Measurements from ENCODE around the gene CD79B.
A peak's percentile ranks its signal among the peaks of the same experiment; 100 is the strongest.

CD79B gene

DNA sequence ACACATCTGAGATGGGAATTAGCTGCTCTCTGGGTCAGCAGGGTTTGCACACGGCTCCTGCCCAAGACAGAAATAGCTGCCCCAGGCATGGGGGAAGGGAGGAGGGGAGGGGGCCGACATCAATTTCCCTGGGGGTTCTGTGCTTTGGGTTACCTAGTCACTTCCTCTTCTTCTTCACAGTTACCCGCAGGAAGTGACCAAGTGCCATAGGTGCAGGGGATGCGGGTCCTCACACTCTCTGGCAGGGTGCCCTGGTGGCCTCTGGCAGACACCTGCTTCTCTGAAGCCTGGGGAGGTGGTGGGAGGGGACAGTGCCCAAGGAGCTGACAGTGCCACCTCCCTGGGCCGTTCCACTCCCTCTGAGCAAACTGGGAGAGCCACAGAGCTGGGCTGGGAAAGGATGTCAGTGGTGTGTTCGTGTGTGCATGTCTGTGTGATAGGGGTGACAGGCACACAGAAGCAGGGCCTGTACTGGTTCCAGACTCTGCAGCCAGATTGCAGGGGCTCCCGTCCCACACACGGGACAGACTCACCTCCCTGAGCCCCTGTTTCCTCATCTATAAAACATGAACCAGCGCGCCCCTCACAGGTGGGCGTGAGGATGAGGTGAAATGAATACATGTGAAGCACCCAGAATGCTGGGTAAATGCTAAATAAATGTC, 22.4 kb upstream of the CD79B start:
- DNase-seq (ENCODE audit: low spot score): no peak
- FAIRE-seq: no peak

GRCh38 chr17:63950940-63951907, 19.1 kb upstream of the CD79B start:
- DNase-seq (ENCODE audit: low spot score): no peak
- no peak for FAIRE-seq

DNA sequence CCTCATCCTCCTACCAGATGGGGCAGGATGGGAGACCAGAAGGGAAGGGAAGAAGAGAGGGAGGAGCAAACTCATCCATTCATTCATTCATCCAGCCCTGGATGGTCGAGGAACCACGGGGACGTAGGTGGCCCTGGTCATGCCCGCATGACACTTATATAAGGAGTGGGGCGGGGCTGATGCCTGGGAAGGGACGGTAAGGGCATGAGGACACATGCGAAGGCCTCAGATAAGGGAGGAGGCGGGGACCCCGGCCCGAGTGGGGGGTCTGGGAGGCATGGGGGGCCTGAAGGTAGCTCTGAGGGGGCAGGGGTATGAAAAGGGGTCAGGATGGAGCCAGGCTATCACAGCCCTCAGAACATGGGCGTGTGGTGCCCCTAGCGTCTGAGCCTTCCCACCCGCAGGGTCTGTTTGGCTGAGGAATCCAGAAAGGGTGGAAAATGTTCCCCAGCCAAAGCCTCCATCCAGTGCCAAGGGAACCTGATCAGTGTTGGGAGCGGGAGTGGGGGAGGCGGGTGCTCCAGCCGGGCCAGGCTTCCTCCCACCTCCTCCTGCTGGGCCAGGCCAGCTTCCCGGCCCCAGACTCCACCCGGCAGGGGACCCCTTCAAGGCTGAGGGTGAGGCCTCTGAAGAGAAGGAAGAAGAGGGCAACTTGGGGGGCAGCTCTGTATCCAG, 17.6 kb upstream of the CD79B start:
- no peak for FAIRE-seq
- no peak for DNase-seq (ENCODE audit: low spot score)

DNA sequence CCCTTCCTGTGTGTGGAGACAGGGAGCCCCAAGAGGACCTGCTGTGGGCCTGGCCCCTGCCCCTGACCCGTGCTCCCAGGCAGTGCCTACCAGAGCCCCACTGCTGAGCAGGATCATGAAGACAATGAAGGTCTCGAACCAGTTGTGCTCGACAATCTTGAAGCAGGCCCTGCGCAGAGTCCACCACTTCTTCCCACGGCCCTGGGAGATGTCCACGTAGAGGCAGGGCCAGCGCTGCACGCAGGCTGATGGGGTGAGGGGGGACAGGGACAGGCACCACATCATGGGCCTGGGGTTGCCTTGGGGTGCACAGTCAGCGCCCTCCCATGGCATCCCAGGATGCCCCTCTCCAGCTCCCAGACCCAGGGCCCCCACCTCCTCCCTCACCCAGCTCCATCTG, 16.4 kb upstream of the CD79B start:
- FAIRE-seq: no peak
- DNase-seq (ENCODE audit: low spot score): no peak

DNA sequence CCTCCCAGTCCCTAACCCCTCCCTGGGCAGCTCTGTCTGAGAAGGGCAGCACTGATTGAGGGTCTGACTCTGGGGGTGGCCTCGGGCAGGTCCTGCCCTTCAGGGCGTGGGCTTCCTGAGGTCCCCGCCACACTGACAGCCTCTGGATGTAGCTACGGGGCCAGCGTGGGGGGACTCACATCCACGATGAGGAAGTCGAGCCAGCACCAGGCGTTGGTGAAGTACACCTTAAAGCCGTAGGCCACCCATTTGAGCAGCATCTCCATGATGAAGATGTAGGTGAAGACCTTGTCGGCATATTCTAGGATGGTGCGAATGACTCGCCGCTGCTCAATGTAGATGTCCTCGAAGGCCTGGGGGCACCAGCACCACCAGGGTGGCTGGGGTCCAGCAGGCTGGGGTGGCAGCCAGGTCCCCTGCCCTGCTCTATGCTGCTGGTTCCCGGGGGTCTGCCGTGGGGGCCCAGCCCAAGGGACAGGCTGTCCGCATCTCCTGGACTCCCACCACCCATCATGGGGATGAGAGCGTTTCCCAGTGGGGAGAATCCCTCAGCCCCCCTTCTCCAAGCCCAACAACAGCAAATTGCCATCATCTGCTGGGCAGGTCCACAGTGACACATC, 15.7 kb upstream of the CD79B start:
- no peak for FAIRE-seq
- DNase-seq (ENCODE audit: low spot score): no peak

DNA sequence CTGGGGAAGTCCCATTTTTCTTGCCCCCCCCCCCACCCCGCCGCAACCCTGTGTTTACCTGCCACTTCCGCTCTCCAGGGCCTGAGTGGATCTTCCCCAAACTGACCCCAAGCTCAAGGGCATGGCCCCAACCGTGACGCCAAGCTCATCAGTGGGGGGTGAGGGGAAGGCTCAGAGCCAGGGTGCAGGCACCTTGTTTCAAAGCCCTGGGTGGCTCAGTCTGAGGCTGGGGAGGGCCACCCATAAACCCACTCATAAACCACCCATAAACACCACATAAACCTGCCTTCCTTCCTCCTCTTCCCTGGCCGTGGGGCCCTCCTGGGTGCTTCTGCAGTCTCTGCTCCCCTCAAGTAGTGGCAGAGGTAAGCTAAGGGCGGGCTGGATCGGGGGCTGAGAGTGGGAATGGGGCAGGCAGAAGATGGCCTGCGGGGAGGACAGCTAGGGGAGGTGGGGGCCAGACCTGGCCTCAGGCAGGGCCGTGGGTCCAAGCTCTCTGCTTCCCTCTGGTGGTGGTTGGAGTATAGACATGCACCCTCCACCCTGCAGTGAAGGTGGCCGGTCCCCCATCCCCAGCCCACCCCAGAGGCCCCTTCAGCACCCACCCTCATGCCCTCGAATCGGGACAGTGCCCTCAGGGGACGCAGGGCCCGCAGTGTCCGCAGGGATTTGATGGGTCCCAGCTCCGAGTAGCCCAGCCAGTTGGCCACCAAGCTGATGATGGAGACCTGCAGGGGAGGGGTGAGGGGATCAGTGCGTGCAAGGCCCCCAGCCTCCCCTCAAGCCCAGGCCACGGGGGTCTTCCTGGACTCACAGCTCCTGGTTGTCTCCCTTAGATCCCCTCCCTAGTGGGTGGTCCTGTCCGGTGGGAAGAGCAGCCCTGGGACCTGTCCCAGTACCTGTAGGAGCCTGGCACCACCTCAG, 14.6 kb upstream of the CD79B start:
- no peak for FAIRE-seq
- peak; percentile 16 for DNase-seq (ENCODE audit: low spot score)

DNA sequence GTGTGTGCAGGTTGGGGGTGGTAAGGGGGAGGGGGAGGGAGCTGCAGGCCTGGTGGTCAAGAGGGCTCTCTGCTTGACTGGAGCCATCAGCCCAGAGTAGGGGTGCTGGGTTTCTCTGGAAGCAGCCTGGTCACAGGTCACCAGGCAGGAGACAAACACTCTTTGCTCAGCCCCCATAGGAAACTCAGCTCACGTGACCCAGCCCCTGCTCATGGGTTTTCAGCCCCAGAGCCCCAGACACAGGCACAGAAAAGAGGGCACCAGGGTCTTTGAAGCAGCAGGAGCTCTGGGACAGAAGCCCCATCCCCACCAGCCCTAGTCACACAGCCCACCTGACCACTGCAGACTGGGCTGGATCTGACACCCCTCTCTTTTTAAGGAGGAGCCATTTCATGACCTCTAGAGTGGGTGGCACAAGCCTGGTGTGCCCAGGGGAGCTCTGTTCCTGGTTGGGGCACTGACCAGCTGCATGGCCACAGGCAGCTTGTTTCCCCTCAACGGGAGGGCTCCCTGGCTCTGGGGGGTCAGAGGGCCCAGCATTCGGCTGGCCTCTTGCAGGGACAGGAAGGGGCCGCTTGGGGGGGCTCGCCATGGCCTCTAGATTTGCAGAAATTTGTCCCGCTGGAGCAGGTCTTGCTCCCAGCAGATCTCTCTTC, 13.8 kb upstream of the CD79B start:
- no peak for FAIRE-seq
- DNase-seq (ENCODE audit: low spot score): no peak

GRCh38 chr17:63944736-63945499, 12.8 kb upstream of the CD79B start:
- DNase-seq (ENCODE audit: low spot score) (no peak), FAIRE-seq (no peak)

GRCh38 chr17:63943745-63944144, 11.6 kb upstream of the CD79B start:
- no peak for FAIRE-seq
- DNase-seq (ENCODE audit: low spot score): no peak

GRCh38 chr17:63942309-63942985, 10.3 kb upstream of the CD79B start:
- no peak for FAIRE-seq
- no peak for DNase-seq (ENCODE audit: low spot score)

- no peak for FAIRE-seq
- DNase-seq (ENCODE audit: low spot score): no peak
Measured at GRCh38 chr17:63941751-63942150, 9.6 kb upstream of the CD79B start.

DNA sequence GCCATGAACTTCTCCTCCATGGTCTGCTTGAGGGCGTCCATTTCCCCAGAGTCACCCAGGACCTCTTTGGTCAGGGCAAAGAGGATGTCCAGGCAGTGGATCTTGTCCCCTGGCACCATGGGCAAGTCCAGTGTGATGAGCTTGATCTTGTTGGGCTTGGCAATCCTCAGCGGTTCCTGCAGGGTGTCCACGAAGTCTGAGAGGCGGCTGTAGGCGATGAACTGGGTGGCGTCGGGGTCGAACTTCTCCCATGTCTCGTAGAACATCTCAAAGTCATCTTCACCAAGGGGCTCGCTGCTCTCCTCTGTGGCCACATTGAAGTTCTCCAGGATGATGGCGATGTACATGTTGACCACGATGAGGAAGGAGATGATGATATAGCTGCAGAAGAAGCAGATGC, 9.0 kb upstream of the CD79B start:
- no peak for FAIRE-seq

DNA sequence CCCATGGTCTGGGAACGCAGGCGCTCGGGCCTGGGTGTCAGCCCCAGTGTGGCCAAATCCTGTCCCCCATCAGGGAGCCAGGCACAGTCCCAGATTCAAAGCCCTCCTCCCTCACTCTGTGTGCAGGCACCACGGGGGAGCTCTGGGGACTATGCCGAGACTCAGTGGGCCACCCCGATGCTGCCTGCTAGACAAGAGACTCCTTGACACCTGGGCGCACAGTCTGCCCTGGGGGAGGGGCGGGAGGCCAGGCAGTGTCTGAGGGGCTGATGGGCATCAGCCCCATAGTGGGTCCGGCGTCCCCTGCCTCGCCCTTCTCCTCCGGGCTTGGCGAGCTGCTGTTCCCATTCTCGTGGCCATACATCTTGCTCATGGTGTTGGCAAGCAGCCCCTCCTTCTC, 8.5 kb upstream of the CD79B start:
- DNase-seq (ENCODE audit: low spot score) (no peak), FAIRE-seq (no peak)

More for the DNA sequence above, 9.0 kb upstream of the CD79B start:
- DNase-seq (ENCODE audit: low spot score): no peak

- DNase-seq (ENCODE audit: low spot score): no peak
- no peak for FAIRE-seq
Measured at GRCh38 chr17:63939884-63940283, 7.8 kb upstream of the CD79B start.

- FAIRE-seq (no peak), DNase-seq (ENCODE audit: low spot score) (no peak)
Measured at GRCh38 chr17:63939401-63939800, 7.3 kb upstream of the CD79B start.

GRCh38 chr17:63937920-63938319, 5.8 kb upstream of the CD79B start:
- FAIRE-seq (no peak), DNase-seq (ENCODE audit: low spot score) (no peak)

- no peak for DNase-seq (ENCODE audit: low spot score)
- no peak for FAIRE-seq
Measured at GRCh38 chr17:63937319-63937718, 5.2 kb upstream of the CD79B start.

DNA sequence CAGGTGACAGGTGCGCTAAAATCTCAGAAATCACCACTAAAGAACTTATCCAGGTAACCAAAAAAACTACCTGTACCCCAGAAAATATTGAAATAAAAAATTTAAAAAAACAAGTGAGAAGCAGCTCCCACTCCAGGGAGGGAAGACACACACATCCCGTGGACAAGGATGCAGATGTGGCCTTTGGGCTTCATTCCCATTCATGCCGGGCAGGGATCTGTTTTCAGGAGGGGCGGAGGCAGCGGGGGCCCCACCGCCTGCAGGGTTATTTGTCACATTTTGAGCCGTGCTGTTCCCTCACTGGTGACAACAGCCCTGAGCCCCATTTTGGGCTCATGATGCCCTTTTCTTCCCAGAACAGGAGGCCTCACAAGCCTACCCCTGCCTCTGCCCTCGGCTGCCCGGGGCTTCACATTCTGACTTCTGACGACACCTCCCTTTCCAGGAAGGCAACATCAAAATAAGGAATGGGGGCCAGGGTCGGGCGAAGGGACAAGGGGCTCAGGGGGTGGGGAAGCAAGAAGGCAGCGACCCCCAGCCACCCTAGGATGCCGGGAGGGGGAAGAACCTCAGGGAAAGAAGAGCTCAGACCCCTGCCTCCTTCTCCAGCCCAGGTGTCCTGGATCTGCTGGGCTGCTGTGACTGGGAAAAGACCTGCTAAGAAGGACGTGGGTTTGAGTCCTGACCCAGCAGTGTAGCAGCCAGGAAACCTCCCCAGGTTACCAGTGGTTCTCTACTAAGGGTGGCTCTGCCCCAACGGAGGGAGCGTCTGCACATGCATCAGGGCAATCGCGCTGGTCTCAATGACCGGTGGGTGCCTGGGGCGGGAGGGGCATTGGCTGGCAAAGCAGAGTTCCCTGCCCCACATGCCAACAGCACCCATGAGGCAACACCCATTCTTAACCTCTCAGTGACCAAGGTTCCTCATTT, 2.3 kb upstream of the CD79B start:
- FAIRE-seq: no peak

More for the DNA sequence above, 2.3 kb upstream of the CD79B start:
- DNase-seq (ENCODE audit: low spot score): no peak
